ENCODE results near the gene IL15.

IL15 gene

DNA sequence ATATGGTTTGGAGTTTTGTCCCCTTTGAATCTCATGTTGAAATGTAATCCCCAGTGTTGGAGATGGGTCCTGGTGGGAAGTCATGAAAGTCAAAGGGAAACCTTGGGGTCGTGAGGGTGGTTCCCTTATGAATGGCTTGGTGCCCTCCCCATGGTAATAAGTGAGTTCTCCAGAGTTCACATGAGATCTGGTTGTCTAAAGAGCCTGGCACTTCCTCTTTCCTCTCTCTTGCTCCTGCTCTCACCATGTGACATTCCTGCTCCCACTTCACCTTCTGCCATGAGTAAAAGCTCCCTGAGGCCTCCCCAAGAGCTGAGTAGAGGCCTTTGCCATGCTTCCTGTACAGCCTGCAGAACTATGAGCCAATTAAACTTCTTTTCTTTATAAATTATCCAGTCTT is 5.5 kb upstream of the IL15 start:
- Mint-ChIP-seq H3K9me3 (no peaks in the 10 kb centered on the region), H3K4me3 (no peak overlapping the region), H3K4me1 (no peaks in the 10 kb centered on the region), H3K36me3 (ENCODE audit: low read depth) (no peaks in the 10 kb centered on the region), H3K27me3 (ENCODE audit: low read depth) (peaks cover 21% of the 10 kb centered on the region), H3K27ac (no peak overlapping the region)
- no peak for TF ChIP-seq CTCF (IDR thresholded peaks at IDR 0.05; ENCODE audit: unreplicated experiment in 3 of 3)

- Mint-ChIP-seq H3K4me3 (peak overlapping the region; percentile 88 to 94 (median 93)), H3K27ac (no peak overlapping the region), H3K4me1 (no peaks in the 10 kb centered on the region), H3K9me3 (peaks cover 3% of the 10 kb centered on the region), H3K27me3 (ENCODE audit: low read depth) (peaks cover 62% of the 10 kb centered on the region), H3K36me3 (ENCODE audit: low read depth) (no peaks in the 10 kb centered on the region)
- TF ChIP-seq CTCF (IDR thresholded peaks at IDR 0.05; ENCODE audit: unreplicated experiment in 3 of 3), result no peak
These were observed 674 bp upstream of the IL15 start for GRCh38 chr4:141635736-141636081.

- Mint-ChIP-seq H3K4me3 (peak overlapping the region; percentile 88 to 94 (median 93)), H3K27me3 (ENCODE audit: low read depth) (peaks cover 64% of the 10 kb centered on the region), H3K4me1 (no peaks in the 10 kb centered on the region), H3K9me3 (peaks cover 4% of the 10 kb centered on the region), H3K36me3 (ENCODE audit: low read depth) (no peaks in the 10 kb centered on the region), H3K27ac (no peak overlapping the region)
- no peak for TF ChIP-seq CTCF (IDR thresholded peaks at IDR 0.05; ENCODE audit: unreplicated experiment in 3 of 3)
These were observed 533 bp downstream of the IL15 start for GRCh38 chr4:141636771-141637460.

DNA sequence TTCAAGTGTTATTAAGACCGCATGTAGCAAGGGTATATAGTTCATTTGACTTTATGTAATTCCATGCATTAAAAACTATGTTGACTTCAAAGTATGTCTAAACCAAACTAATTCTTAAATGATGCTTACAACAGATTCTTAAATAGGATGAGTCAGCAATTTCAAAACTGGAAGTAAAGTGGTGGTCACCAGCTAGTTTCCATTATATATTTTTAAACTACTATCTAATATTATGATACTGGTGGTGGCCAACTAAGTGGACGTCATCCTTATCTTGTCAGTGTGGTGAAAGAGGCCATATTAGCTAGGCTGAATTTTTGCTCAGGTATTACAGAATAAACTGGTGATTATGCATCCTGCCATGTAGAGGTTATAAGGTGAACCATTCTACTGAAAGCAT is 1.2 kb downstream of the IL15 start:
- peaks cover 66% of the 10 kb centered on the region for H3K27me3 Mint-ChIP-seq (ENCODE audit: low read depth)
- H3K9me3 Mint-ChIP-seq, result peaks cover 4% of the 10 kb centered on the region
- no peak overlapping the region for H3K27ac Mint-ChIP-seq
- H3K4me1 Mint-ChIP-seq, result no peaks in the 10 kb centered on the region
- H3K36me3 Mint-ChIP-seq (ENCODE audit: low read depth), result no peaks in the 10 kb centered on the region
- TF ChIP-seq CTCF (IDR thresholded peaks at IDR 0.05; ENCODE audit: unreplicated experiment in 3 of 3), result no peak
- peak overlapping the region; percentile 88 to 94 (median 93) for H3K4me3 Mint-ChIP-seq

DNA sequence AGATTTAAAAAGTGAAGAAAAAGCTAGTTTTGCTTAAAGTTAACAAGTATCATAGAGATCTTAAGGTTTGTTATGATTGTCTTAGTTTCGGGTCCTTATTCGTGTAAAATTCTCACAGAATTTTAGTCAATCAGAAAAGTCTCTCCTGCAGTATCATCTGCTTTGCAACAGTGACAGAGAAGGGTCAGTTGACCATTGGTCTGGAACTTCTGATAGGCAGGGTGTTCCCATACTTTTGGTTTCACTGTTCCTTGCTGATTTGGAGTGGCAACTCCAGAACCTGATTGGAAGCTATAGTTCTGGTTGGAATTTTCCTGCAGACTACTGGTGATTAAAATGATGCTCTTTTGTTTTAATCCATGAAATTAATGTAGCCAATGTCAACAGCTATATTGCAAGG is 1.8 kb downstream of the IL15 start:
- Mint-ChIP-seq H3K4me3 (peak overlapping the region in 1 of 3 experiments; percentile 20), H3K27me3 (ENCODE audit: low read depth) (peaks cover 66% of the 10 kb centered on the region), H3K36me3 (ENCODE audit: low read depth) (no peaks in the 10 kb centered on the region), H3K27ac (no peak overlapping the region), H3K9me3 (peaks cover 4% of the 10 kb centered on the region), H3K4me1 (no peaks in the 10 kb centered on the region)
- TF ChIP-seq CTCF (IDR thresholded peaks at IDR 0.05; ENCODE audit: unreplicated experiment in 3 of 3), result no peak

- no peak overlapping the region for H3K4me3 Mint-ChIP-seq
- H3K27ac Mint-ChIP-seq, result no peak overlapping the region
- peaks cover 58% of the 10 kb centered on the region for H3K27me3 Mint-ChIP-seq (ENCODE audit: low read depth)
- no peaks in the 10 kb centered on the region for H3K4me1 Mint-ChIP-seq
- no peaks in the 10 kb centered on the region for H3K36me3 Mint-ChIP-seq (ENCODE audit: low read depth)
- peaks cover 4% of the 10 kb centered on the region for H3K9me3 Mint-ChIP-seq
- TF ChIP-seq CTCF (IDR thresholded peaks at IDR 0.05; ENCODE audit: unreplicated experiment in 3 of 3), result no peak
These were observed 4.3 kb downstream of the IL15 start for GRCh38 chr4:141640696-141641095.
